ENCODE measurements around the gene PCSK4.
"Not testable (repeated sequence)": the region's sequence is repeated elsewhere in the genome, so short reads cannot be mapped to it uniquely, and the experiment has no call there.

Gene PCSK4

DNA sequence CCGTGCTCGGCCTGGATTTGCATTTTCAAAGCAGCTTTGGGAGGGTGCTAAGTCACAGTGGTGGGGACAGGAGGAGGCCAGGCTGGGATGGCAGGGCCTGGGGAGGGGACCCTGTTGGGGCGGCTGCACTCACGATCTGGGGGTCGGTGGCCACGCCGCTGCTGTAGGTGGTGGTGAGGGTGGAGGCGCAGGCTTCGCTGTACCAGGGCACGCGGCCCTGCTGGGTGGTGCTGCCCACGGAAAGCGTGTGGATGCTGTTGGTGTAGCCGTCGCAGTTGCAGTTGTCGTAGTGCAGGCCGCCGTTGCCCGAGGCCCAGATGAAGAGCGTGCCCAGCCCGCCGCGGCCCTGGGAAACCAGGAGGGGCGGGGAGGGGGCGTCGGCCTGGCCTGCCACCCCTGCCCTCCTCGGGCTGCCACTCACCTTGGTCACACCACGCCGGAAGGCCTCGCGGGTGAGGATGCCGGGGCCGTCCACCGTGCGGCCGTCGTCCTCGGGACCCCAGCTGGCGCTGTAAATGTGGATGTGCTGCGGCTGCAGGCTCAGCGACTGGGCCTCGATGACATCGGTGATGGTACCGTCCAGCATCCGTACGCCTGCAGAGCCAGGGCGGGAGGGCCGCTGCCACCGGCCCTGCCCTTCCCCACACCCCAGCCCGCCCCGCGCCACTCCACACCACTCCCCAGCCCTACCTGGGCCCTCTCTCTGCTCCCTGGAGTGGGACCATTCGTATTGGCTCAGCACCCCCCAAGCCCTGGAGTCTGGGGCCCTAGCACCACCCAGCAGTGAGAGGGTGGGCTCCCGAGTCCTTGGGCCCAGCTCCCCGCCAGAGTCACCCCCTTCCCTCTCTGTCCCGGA lies 3.2 kb downstream of the PCSK4 start:
- DNase-seq = no peak

DNA sequence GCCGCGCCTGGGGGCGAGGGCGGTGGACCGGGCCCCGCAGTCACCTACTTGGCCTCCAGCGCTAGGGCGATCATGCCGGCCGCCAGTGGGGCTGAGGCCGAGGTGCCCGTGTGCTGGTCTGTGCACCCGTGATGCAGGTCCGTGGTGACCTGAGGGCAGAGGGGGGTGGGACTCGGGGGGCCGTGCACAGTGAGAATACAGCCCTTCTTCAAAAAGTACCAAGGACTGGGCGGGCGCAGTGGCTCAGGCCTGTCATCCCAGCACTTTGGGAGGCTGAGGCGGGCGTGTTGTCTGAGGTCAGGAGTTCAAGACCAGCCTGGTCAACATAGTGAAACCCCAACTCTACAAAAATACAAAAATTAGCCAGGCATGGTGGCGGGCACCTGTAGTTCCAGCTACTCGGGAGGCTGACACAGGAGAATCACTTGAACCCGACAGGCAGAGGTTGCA lies 6.1 kb downstream of the PCSK4 start:
- no peak for DNase-seq

DNA sequence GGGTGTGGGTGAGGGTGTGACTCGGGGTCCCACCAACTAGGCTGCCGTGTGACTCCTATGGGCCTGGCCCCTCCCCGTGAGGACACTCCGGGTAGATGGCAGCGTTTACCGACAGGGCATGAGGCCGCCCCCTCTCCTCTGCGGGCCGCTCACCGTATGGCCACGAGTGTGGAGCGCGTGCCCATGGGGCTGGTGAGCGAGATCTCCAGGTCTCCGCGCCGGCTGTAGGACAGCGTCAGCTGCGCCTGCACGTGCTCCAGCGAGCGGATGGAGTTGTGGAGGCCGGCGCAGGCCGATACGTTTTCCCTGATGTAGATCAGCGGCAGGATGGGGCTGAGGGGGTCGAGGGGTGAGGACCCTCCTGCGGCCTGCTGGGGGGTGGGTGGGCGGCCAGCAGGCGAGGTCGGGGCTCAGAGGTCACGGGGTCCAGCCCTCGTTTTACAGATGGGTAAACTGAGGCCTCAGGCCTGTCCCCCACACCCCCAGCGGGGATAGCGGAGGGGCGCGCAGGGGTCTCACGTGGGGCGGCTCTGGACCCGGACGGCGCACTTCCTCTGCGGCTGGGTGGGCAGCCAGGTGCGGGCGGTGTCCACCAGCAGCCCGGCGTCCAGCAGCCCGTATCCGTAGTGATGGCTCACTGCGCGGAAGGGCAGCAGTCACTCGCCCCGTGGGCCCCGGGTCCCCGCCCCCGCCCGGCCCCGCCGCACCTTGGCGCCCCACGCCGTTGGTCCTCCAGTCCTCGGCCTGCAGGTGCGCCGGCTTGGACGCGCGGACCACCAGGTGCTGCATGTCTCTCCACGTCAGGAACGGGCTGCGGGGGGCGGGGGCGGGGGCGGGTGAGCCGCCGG lies 6.8 kb downstream of the PCSK4 start:
- no peak for DNase-seq

DNA sequence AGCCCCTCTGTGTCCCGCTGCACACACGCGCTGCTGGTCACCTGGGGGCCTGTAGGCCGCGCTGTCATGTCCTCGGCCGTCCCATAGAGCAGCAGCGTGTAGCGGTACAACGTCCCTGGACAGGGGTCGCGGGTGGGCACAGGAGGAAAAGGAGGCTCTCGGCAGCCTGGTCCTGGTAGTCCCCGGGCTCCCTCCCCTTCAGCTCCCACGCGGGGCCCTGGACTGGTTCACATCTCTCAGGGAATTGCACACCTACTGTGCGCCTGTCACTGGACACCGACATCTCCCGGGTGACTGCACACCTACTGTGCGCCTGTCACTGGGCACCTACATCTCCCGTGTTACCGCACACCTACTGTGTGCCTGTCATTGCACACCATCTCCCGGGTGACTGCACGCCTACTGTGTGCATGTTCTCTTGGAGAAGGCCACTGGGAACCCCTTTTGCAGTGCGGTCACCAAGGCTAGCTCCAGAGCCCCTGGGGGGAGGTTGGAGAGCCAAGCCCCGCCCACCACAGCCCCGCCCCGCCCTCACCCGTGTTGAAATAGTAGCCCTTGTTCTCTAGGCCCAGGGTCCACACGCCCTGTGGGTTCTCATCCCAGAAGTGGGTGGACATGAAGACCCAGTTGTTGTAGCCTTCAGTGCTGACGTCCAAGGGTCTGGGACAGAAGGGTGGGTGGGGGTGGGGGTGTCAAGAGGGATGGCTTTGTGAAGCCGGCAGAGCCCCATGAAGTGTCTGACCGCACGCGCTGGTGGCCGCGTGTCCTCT lies 7.6 kb downstream of the PCSK4 start:
- no peak for DNase-seq

DNA sequence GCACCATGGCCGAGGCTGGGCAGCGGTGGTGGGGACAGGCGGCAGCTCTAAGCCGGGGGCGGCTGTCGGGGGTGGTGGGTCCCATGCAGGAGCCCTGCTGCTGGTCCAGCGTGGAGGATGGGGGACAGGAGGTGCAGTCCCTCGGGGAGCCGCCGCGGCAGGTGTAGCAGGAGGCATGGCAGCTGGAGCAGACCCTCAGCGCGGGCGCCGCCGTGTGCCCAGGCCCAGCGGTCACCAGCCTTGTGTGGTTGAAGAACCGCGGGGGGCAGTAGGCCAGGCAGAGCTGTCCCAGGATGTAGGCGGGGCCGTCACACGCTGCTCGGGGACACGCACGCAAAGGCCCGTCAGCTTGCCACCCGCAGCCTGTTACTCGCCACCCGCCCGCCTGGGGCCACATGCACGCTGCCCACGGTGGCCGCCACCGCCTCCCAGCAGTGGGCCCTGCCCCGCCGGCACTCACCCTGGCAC lies 8.2 kb downstream of the PCSK4 start:
- DNase-seq = no peak

DNA sequence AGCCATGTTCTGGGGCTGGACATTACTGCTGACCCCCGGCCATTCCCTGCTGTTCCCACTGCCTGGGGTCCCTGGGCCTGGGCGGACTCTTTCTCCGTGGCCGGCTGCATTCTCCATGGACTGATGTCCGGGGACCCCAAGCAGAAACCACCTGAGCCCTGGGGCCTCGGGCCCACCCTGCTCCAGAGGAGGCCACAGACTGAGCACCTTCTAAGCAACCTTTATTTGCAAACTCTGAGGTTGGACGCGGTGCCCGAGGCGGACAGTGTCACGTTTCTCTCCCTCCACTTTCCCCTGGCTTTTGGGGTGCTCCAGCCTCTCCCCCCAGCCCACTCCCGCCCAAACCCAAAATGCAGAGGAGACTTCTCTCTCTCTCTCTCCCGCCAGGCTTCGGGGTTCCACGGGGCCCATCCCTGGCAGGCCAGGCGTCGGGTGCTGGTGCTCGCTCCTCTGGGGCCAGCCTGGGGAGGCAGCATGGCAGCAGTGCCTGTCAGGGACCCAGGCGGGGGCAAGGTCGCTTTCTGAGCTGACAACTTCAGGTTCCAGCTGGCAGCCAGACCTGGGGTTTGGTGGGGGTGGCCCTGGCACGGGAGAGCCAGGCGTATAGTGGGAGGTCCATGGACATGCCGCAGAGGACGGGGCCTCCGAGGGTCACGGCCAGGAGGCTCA lies 8.8 kb downstream of the PCSK4 start:
- DNase-seq = no peak

DNA sequence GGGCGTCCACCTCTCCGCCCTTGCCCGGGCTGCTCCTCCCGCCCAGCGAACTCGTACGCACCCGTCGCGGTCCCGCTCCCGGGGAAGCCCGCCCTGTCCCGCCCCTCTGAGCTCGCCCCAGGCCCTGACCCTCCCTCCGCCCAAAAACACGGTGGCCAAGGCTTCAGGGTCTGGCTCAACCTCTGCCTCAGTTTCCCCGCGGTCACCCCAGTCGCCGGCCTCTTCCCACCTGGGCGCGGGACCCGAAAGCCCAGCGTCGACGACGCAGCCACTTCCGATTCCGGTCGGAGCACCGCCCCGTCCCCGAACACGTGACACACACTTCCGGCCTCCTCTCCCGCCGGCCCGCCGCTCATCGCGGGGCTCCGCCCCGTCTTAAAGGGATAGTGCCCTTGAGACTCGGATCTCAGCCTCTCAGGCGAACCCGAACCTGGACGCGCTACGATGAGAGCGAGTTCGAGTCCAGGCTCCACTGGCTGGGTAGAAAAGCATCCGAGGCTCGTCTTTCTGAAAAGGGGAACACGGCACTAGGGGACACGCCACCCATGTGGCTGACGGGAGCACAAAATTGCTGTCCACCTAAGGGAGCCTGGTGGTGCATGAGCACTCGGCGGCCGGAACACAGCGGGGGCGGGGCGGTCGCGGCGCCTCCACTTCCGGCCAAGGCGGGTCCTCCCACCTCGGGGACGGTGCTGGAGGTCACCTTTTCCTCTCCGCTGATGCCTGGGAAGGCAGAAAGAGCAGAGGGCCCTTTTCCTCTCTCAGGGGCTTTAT lies 11.0 kb downstream of the PCSK4 start, which contains the start of gene C19orf25:
Gene C19orf25 (minus strand): TSS at position 282 of the 774 bp plus-strand sequence. CDS start 312 bp downstream, outside the sequence.
- DNase-seq = peak; percentile 77 to 87 (median 82)

DNA sequence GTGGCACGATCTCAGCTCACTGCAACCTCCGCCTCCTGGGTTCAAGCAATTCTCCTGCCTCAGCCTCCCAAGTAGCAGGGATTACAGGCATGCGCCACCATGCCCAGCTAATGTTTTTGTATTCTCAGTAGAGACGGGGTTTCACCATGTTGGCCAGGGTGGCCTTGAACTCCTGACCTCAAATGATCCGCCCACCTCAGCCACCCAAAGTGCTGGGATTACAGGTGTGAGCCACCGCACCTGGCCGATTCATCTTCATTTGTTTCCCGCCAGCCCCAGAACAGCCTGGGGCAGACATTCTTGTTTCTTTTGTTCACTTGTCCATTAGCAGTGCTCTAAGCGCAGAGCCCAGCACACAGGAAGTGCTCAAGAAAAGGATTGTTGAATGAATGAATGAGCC lies 13.1 kb downstream of the PCSK4 start:
- DNase-seq = not testable (repeated sequence)

DNA sequence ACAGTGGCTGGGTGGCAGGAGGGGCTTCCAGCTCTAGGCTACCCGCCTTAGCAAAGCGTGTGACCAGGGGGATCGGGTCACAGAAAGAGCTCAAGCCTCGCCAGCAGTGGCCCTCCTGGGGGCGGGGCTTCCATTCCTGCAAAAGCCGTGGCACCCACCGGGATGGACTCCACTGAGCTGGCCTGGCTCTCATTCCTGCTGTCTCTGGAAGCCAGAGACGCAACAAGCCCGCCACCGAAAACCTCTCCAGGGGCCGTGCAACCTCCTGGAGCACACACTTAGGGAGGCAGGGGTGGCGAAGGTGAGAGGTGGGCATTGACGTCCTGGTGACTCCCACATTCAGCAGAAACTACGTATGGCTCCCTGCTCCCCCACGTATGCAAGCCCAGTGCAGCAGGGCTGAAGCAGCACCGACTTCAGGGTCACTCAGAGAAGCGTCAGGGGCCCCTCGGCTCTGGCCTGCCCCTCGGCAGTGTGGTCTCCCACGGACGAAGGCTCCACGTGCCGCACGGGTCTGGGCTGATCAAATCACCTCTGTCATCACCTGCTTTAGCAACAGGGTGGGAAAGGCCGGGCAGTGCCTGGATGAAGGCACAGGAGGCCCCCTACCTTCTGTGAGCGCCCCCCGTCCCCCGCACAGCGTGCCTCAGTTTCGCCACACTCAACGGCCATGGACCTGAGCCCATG lies 14.3 kb downstream of the PCSK4 start:
- DNase-seq = no peak

DNA sequence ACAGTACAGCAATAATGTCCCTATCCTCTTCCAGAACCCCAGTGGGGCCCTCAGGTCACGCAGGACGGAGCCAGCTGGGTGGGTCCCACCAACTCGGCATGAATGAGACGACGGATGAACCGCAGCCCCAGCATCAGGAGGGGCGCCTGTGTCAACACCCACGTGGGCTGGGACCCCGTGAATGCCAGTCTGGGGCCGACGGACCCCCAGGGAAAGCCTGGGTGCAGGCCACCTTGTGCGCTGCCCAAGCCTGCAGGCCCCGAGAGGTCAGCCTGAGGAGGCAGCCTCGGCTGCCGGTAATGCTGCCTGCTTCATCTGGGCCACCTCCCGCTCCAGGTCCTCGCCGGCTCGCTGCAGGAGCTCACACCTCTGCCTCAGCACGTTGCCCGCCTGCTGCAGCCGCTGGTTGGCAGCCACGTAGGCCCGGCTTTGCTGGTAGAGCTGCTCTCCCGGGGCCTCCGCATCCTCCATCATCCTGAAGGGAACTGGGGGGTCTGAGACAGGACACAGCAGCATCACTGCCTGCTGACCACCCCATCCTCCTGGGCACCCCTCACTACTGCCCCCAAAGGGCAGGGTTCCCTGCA lies 15.3 kb downstream of the PCSK4 start:
- DNase-seq = no peak

DNA sequence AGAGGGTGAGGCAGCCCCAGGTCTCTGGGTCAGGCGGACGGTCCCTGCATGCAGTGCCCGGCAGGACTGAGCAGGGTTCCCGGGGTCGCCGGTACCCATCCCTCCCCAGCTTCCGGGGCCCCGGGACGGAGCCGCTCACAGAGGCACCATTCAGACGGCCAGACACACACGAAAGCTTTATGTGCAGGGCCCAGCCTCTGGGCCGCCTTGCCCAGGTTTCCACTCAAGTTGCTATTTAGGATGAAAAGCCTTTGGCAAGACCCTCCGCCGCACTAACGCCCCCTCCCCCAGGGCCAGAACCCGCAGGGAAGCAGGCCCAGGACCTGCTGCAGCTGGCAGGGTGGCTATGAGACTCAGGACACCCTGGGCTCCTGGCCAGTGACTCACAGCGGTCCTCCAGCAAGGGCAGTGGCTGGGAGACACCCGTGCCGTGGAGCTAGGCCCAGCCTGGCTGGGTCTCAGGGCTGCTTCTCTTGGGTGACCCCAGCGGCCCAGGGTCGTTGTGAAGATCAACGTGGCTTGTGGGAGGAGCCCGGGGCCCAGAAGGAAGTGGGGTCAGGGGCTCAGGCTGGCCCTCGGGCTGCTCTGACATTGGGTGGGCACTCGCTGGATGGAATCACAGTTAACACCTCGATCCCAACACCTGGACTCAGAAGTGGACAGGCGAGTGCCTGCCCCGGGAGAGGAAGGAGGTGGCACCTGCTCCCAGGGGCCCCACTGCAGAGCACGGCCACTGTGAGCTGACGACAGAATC lies 16.0 kb downstream of the PCSK4 start:
- no peak for DNase-seq

DNA sequence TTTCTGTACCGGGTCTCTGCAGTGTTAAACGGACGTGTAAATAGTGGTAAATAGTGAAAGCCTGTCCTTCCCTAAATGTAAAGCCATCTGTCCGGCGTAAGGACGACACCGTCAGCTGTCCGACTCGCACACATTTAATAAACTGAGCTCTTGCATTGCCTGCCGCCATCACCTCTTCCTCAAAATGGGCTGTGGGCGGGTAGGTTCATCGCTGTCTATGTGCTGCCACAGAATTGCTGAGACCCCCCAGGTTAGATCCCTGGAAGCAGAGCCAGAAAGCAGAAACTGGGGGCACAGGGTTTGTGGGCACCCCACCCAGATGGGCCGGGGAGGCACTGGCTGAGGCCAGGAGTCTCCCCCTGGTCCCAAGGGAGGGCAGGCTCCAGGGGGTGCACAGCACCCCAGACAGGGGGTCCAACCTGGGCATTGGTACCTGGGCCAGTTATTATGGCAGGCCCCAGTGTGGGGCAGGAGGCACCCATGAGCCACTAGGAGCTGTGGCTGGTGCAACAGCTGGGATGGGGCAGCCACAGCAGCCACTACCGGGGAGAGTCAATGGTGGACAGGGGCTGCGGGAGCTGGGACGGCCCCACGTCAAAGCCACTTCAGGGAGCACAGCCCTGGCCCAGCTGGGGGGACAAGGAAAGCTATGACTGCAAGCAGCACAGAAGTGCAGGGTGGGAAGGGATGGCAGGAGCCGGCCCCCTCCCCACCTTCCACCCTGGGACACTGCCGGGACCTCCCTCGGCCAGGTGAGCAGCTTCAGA lies 16.9 kb downstream of the PCSK4 start:
- DNase-seq = no peak

DNA sequence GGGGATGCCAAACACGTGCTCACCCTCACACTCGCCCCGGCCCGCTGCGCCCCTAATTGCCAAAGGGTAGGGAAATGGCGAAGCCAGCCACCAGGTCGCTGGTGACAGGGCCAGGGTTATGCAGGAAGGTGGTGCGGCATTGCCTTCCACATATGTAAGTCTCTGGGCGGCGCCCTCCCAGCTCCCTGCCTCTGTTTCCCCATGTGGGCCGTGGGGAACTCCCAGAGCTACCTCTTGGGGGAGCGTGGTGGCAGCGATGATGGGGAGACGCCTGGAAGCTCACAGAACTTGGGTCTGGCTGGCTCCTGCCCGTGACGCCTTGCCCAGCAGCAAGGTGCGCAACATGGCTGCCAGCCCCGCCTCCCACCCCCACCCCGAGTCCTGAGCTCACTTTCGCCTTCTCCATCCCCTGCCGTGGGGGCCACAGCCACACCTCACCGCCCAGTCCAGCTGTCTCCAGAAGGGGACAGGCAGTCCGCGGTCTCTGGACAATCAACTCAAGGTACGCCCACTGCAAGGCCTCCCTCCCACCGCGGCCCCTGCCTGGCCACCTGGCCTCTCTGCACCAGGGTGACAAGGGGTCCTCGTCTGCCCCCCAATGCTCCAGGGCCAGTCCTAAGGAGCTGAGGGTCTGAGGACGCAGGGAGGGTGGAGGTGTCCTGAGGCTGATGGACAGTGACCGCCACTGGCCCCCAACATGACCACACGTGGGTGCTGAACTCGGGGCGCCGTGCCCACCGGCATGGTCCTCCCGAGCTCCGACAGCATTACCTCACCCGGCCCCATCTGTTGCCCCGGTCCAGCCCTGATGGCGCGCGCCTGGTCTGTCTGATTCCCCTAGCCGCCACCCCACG lies 17.7 kb downstream of the PCSK4 start:
- no peak for DNase-seq

DNA sequence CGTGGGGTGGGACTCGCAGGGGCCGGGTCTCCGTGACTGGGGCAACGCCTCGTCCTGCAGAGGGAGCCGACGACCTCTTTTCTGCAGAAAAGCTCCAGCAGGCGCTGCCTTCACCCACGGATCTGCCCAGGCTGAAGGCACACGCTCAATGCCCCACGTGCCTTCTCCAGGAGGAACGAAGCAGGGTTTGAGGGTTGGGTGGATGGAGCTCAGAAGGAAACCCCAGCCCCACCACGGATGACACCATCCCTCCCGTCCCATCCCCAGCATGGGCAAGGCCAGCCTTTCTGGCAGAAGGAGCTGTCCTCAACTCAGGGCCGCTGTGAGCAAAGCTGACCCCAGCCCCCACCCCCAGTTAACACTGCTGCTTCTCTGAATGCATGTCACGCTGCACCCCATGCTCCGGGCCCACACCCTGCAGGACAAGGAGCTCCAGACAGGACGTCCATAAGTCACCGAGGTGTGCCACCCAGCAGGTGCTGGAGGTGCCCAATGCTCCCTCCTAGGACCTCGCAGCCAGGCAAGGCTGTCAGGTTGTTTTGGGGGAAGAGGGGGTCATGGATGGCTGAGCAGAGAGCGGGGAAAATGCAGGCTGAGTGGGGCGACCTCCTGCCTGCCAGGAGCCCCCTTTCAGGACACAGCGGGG lies 18.5 kb downstream of the PCSK4 start:
- peak in 1 of 6 experiments; percentile 24 for DNase-seq

DNA sequence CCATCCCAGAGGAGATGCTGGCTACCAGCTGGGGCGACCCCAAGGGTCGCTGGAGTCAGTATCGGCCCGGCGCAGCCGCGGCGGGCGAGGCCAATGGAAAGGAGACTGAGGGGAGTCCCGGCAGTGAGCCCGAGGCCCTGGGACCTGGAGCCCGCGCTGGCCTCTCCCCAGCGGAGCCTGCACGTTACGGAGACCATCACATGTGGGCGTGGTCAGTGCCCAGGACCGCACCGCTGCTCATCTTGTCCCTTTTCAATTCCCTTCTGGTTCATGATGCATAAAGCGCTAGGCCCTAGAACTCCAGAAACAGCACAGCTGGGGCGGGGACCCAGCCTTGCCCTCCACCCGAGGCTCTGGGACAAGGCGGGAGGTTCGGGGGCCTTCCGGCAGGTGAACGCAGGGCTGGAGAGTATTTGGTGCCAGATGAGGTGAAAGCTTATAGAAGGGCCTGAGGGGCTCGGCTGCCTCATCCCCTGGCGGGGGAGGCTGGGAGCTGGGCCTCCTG lies 19.1 kb downstream of the PCSK4 start:
- peak in 3 of 6 experiments; percentile 15 to 37 (median 32) for DNase-seq

DNA sequence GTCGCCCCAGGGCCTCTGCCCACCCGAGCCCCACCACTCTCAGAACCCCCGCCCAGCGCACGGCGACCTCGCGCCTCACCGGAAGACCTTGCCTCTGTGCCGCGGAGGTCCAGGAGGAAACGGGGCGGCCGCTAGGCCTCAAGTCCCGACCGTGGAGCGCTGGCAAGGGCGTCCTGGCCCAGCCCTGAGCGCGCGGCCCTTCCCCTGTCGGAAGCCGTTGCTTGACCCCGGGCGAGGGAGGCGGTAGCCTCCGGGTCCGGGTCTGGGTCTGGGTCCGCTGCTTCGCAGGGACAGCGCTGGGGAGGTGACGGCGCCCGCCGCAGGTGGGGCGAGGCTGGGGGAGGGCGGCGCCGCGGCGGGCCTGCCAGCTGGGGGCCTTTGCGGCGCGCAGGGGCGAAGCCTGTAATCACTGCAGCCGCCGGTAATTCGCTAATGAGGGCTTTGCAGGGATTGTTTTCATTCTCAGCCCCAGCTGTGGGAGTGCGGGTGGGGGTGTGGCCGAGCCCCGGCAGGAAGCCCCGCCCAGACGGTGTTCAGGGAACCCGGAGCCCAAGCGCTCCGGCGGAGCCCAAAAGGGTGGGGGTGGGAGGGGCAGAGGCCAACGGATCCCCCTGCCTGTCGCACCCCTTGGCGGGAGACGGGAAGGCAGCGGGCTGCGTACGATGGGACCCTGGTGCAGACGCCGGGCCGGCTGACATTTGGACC lies 19.7 kb downstream of the PCSK4 start:
- DNase-seq = peak; percentile 42 to 67 (median 50)

DNA sequence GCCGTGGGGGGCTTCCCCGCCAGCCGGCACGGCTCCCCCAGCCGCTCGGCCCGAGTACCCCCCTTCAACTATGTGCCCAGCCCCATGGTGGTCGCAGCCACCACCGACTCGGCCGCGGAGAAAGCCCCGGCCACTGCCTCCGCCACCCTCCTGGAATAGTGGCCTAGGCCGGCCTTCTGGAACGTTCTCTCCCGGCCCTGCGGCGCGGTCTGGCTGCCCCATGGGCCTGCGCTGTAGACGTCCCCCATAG lies 20.2 kb downstream of the PCSK4 start:
- no peak for DNase-seq
